SU-DHL-6 (cell line): Measurements from ENCODE around the gene FUCA1.

Experiments used
- CTCF ChIP-seq: fragments of 200-600 bp; sonication (generic); IDR thresholded peaks from one replicate; pipeline ENCODE4 v1.5.1; 2017; ENCODE audit warnings: antibody characterized with exemption, mild to moderate bottlenecking, low read length, moderate library complexity; ENCODE audit not compliant: insufficient read depth, poor library complexity, severe bottlenecking
- EZH2phosphoT487 ChIP-seq: fragments of 200-600 bp; sonication (generic), shearing (Covaris generic); conservative IDR thresholded peaks from 2 replicates; pipeline ENCODE4 v1.6.1; 2018; ENCODE audit warnings: mild to moderate bottlenecking, antibody characterized with exemption, low read length, moderate library complexity, mixed read lengths

- no peak for TF ChIP-seq CTCF
- no peak for TF ChIP-seq EZH2phosphoT487
These were observed 35.7 kb upstream of the FUCA1 start for GRCh38 chr1:23903754-23904153.
